ENCODE results near the gene B4GALT2. TPM values are rescaled to one million over a fixed set of nuclear protein-coding genes. Genes with fewer than 3 reads are reported as not detected.

The B4GALT2 gene
- total and polyA plus RNA-seq, 9 of the 15 experiments (the other 6 are each of a cell fraction or from before 2014, with no cell fraction given): 1.3 to 86.8 (median 43.8) TPM

DNA sequence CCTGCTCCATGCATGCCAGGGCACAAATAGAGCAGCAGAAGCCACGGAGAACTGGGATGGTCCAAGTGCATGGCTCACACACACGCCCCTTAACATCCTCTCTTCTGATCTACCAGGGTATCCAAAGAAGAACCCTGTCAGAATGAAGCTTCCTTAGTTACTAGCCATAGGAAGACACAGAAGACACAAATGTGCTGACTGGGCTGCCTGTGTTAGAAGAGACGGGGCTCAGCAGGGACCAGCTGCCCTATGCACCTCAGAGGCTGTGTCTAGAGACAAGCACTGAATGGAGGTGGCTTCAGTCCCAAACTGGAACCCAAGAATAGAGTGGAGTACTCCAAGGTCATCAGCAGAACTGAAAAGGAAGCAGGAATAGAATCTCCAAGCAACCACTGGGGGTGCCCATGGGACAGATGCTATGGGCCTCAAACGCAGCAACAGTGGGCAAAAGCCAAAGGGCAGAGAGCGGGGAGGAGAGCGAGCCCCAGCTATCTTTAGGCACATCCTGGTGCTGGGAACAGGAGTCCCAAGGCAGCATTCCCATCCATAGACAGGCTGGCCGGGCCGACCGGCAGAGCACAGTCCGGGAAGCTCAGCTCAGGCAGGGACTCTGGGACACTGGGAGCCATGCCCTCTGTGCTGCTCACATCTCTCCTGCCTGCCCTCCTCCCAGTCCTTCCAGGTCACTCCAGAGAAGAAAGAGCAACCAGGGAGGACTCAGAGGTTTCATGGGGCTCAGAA, 42.7 kb downstream of the B4GALT2 start:
- ChIA-PET CTCF (ENCODE audit: low intra/inter-chr PET ratio) (no interaction called here), POLR2A (interaction anchor here (0.6 to 3.0 kb wide), 5 partner anchors 8 to 1787 kb away, joined by 3 to 20 read pairs (median 3); no protein-coding TSS in a partner anchor)
- 73% methylated on average over 10 of the region's 10 CpGs for WGBS (ENCODE audit: insufficient coverage, low coverage, missing lambda C conversion rate)
- ATAC-seq (peak; percentile 34), FAIRE-seq (no peak), DNase-seq (ENCODE audit: extremely low read depth in 1 of 4, low spot score in 3 of 4) (no peak)
- Histone ChIP-seq H3K9me1 (ENCODE audit: control insufficient read depth, insufficient read depth, low read length) (no peaks in the 10 kb centered on the region), H3K36me3 (ENCODE audit: control insufficient read depth, insufficient read depth, low read length) (peaks cover 7% of the 10 kb centered on the region; the same call in 1 of the 3 replicates), H3K9ac (ENCODE audit: insufficient read depth in 1 of 2, low read depth in 2 of 2, low read length in 2 of 2) (peak overlapping the region in 1 of 2 experiments; percentile 74; a peak in 2 of 4 replicates), H3K27me3 (ENCODE audit: control insufficient read depth in 2 of 2, insufficient read depth in 2 of 2, low read length in 2 of 2) (no peaks in the 10 kb centered on the region), H3K4me1 (replicated peaks in 1 of 2; ENCODE audit: control insufficient read depth in 2 of 2, insufficient read depth in 2 of 2, low read length in 2 of 2) (peaks cover 0 to 24% of the 10 kb centered on the region in 2 experiments; a peak in 3 of 5 replicates), H3K27ac (ENCODE audit: extremely low read depth, low read depth, low read length) (no peak overlapping the region), H4K20me1 (replicated peaks; ENCODE audit: control insufficient read depth, insufficient read depth, low read length) (peaks cover 2% of the 10 kb centered on the region; the same call in 1 of the 2 replicates), H3K4me2 (ENCODE audit: insufficient read depth, low read length) (no peak overlapping the region), H3K9me3 (replicated peaks; ENCODE audit: control insufficient read depth, insufficient read depth, low read depth, low read length) (no peaks in the 10 kb centered on the region), H3K4me3 (no peak overlapping the region), H2AFZ (ENCODE audit: low read depth, low read length) (no peak overlapping the region), H3K79me2 (ENCODE audit: control insufficient read depth, insufficient read depth, low read length) (no peaks in the 10 kb centered on the region; the same call in 2 of the 3 replicates)
- BruUV-seq (replicated peaks): no TSS peak
- in situ Hi-C loops (cut with MboI): no loop called here
- intact Hi-C loops (cut with micrococcal nuclease): no loop called here
- TF ChIP-seq ZNF311 (CRISPR knock-in tag; IDR thresholded peaks at IDR 0.05) (no peak), MAFG (tag; conservative IDR thresholded peaks at IDR 0.05) (peak; percentile 31), C11orf30 (IDR thresholded peaks at IDR 0.05; ENCODE audit: low read depth) (peak; percentile 61), TEAD2 (tag; IDR thresholded peaks at IDR 0.05) (no peak), FOXA3 (CRISPR knock-in tag; conservative IDR thresholded peaks at IDR 0.05 in 1 of 2, IDR thresholded peaks at IDR 0.05 in 1 of 2) (no peak), MED1 (CRISPR knock-in tag; IDR thresholded peaks at IDR 0.05; ENCODE audit: borderline replicate concordance) (no peak), MAFK (IDR thresholded peaks at IDR 0.05; ENCODE audit: low read length) (peak; percentile 53; the same call in 1 of the 2 replicates), ZNF316 (IDR thresholded peaks at IDR 0.05) (peak; percentile 75), PTBP1 (IDR thresholded peaks at IDR 0.05; ENCODE audit: low read depth, low read length) (no peak)
- TF ChIP-seq, protein P1, sequence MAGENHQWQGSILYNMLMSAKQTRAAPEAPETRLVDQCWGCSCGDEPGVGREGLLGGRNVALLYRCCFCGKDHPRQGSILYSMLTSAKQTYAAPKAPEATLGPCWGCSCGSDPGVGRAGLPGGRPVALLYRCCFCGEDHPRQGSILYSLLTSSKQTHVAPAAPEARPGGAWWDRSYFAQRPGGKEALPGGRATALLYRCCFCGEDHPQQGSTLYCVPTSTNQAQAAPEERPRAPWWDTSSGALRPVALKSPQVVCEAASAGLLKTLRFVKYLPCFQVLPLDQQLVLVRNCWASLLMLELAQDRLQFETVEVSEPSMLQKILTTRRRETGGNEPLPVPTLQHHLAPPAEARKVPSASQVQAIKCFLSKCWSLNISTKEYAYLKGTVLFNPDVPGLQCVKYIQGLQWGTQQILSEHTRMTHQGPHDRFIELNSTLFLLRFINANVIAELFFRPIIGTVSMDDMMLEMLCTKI (IDR thresholded peaks at IDR 0.05; ENCODE audit: partially characterized antibody): no peak
- TF ChIP-seq, protein P2, sequence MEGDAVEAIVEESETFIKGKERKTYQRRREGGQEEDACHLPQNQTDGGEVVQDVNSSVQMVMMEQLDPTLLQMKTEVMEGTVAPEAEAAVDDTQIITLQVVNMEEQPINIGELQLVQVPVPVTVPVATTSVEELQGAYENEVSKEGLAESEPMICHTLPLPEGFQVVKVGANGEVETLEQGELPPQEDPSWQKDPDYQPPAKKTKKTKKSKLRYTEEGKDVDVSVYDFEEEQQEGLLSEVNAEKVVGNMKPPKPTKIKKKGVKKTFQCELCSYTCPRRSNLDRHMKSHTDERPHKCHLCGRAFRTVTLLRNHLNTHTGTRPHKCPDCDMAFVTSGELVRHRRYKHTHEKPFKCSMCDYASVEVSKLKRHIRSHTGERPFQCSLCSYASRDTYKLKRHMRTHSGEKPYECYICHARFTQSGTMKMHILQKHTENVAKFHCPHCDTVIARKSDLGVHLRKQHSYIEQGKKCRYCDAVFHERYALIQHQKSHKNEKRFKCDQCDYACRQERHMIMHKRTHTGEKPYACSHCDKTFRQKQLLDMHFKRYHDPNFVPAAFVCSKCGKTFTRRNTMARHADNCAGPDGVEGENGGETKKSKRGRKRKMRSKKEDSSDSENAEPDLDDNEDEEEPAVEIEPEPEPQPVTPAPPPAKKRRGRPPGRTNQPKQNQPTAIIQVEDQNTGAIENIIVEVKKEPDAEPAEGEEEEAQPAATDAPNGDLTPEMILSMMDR (IDR thresholded peaks at IDR 0.05 in 2 of 3, conservative IDR thresholded peaks at IDR 0.05 in 1 of 3; ENCODE audit: insufficient read depth in 2 of 3, low read depth in 1 of 3, low read length in 3 of 3): peak; percentile 18 to 34 (median 30); a peak in 3 of 6 replicates

Data from K562 (cell line).